Ovary (tissue), 9 donors: ENCODE results near the gene SIL1. TPM values are rescaled to one million over a fixed set of nuclear protein-coding genes. Genes with fewer than 3 reads are reported as not detected.
"Not testable (repeated sequence)": the region's sequence is repeated elsewhere in the genome, so short reads cannot be mapped to it uniquely, and the experiment has no call there.

ENCODE experiments used
- DNase-seq, 5 donors: peaks; one replicate each; pipeline ENCODE4 v3.0.0-alpha.2; 2019 to 2020
- H3K27ac ChIP-seq, 2 donors: fragments of 200-600 bp; one replicate each; pipeline versions ENCODE4 v1.5.1 to v1.8.0; 2019 to 2022
- H3K27me3 ChIP-seq: fragments of 200-600 bp; one replicate; pipeline ENCODE4 v1.8.0; 2022
- H3K36me3 ChIP-seq: fragments of 200-600 bp; sonication (generic); one replicate; pipeline ENCODE4 v1.5.1; 2019
- H3K4me1 ChIP-seq: one replicate; pipeline ENCODE4 v1.8.1; 2013; ENCODE audit warnings: mild to moderate bottlenecking, moderate library complexity; ENCODE audit not compliant: insufficient read depth
- H3K4me3 ChIP-seq: fragments of 200-600 bp; sonication (generic); one replicate; pipeline ENCODE4 v1.5.1; 2017
- H3K9me3 ChIP-seq, 2 donors: fragments of 200-600 bp in 1 of 2; sonication (generic) in 1 of 2; one replicate each; pipeline versions ENCODE4 v1.5.1 to v1.8.1; 2013 to 2019; ENCODE audit warnings: mild to moderate bottlenecking in 1 of 2, moderate library complexity in 1 of 2
- EP300 ChIP-seq: sonication (generic); formaldehyde crosslinking; IDR thresholded peaks from one replicate; pipeline ENCODE4 v1.6.1; 2017; ENCODE audit warnings: antibody characterized with exemption
- POLR2A ChIP-seq: fragments of 450-650 bp; IDR thresholded peaks from one replicate; pipeline ENCODE4 v1.6.1; 2017; ENCODE audit warnings: antibody characterized with exemption, mild to moderate bottlenecking, moderate library complexity
- WGBS, 3 donors: extraction: QIAGEN DNeasy Blood & Tissue Kit in 1 of 3; methylation state at CpG; one replicate each; pipeline versions ENCODE4 v1.1.5 to v1.1.7; 2013 to 2017; 5-methylcytosine and 5-hydroxymethylcytosine counted together
- intact Hi-C, 4 donors: fragments of 100-400 bp; cut with DNase I; formaldehyde crosslinking; loops; one replicate each; pipeline versions ENCODE4 v1.11.0 to v1.15.1; 2022 to 2023
- polyA plus RNA-seq, 2 donors: library from polyadenylated mRNA; stranded (reverse); fragments of 200-250 nt in 1 of 2; fragments of 350-450 nt in 1 of 2; fragmentation: Illumina TruSeq in 1 of 2; extraction: RNeasy Lipid Tissue Mini Kit (QIAGEN cat#74804) in 1 of 2; gene quantifications; one replicate each; pipeline ENCODE4 v1.2.3, GENCODE V29; 2013 to 2014
- total RNA-seq, 7 donors: library from RNA; depleted of rRNA in 2 of 7; stranded (reverse); fragments of >200 nt in 2 of 7; fragmentation: NEBNext Ultra II Directional in 3 of 7; extraction: Animal tissue kit (Norgen Biotek cat#: 25700) in 3 of 7; gene quantifications; one replicate each; pipeline versions ENCODE4 v1.1.0 to v1.2.4, GENCODE V29; 2016 to 2023
- TF ChIP-seq, protein P1 (sequence below), 3 donors: fragments of 450-650 bp in 2 of 3; fragments of 200-600 bp in 1 of 3; IDR thresholded peaks; one replicate each; pipeline versions ENCODE4 v1.5.1 to v1.8.0; 2016 to 2022; ENCODE audit warnings: antibody characterized with exemption in 3 of 3, mild to moderate bottlenecking in 1 of 3
- donor health status: DM: no; HTN: no; CAD: no; lungs with moderate emphysema.
- donor health status: DM: no; HTN: no; CAD: no.
- donor health status: Bipolar disorder and iron deficiency.
- donor health status: DM: yes; HTN: yes; CAD: no.
- donor health status: DM: no; HTN: no; CAD: no.
- donor health status: DM: yes; HTN: yes; CAD: no.

The SIL1 gene
- total and polyA plus RNA-seq, 9 donors, result 15.7 to 93.0 (median 34.9) TPM

DNA sequence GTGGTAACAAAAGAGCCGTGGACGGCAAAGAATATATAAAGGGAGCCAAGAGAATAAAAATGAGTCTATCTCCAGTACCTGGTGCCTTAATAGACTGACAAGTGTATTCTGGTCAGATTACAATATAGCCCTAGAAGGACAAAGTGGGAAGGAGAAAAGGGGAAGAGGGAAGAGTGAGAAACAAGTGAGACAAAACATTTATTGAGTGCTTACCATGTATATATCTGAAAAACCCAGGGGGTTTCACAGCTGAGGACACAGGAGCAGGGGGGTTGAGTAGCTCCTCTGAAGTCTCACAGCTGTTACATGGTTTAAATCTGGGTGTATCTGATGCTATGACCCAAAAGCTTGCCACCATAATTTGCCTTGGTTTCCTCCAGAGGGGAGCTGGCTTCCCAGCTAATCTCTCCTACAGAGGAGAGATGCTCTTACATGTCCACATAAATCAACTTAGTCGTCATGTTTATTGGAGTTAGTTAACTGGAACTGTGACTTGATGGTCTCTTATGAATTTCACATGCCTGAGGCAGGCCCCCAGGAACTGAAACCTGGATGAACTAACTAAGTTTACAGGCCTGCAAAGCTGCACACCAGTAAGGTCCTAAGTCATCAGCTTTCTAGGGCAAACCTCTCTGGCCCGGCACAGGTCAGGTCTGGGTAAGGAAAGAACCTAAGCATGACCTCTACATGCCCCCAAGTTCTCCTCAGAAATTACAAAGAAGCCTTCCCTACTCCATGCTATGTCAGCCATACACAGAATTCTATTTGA is 15.5 kb downstream of the SIL1 start:
- Histone ChIP-seq H3K9me3 (no peaks in the 10 kb centered on the region), H3K36me3 (no peaks in the 10 kb centered on the region), H3K4me1 (peaks cover 36% of the 10 kb centered on the region), H3K27ac (peak overlapping the region in 1 of 2 donors; percentile 9), H3K27me3 (no peaks in the 10 kb centered on the region), H3K4me3 (no peak overlapping the region)
- WGBS, 3 donors, result 93 to 95% (median 94%) methylated on average over 4 of the region's 4 CpGs
- DNase-seq, result no peak
- intact Hi-C loops, result no loop called here
- TF ChIP-seq EP300, result no peak
- TF ChIP-seq POLR2A, result no peak
- TF ChIP-seq, protein P1, sequence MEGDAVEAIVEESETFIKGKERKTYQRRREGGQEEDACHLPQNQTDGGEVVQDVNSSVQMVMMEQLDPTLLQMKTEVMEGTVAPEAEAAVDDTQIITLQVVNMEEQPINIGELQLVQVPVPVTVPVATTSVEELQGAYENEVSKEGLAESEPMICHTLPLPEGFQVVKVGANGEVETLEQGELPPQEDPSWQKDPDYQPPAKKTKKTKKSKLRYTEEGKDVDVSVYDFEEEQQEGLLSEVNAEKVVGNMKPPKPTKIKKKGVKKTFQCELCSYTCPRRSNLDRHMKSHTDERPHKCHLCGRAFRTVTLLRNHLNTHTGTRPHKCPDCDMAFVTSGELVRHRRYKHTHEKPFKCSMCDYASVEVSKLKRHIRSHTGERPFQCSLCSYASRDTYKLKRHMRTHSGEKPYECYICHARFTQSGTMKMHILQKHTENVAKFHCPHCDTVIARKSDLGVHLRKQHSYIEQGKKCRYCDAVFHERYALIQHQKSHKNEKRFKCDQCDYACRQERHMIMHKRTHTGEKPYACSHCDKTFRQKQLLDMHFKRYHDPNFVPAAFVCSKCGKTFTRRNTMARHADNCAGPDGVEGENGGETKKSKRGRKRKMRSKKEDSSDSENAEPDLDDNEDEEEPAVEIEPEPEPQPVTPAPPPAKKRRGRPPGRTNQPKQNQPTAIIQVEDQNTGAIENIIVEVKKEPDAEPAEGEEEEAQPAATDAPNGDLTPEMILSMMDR (IDR thresholded peaks at IDR 0.05), result no peak

DNA sequence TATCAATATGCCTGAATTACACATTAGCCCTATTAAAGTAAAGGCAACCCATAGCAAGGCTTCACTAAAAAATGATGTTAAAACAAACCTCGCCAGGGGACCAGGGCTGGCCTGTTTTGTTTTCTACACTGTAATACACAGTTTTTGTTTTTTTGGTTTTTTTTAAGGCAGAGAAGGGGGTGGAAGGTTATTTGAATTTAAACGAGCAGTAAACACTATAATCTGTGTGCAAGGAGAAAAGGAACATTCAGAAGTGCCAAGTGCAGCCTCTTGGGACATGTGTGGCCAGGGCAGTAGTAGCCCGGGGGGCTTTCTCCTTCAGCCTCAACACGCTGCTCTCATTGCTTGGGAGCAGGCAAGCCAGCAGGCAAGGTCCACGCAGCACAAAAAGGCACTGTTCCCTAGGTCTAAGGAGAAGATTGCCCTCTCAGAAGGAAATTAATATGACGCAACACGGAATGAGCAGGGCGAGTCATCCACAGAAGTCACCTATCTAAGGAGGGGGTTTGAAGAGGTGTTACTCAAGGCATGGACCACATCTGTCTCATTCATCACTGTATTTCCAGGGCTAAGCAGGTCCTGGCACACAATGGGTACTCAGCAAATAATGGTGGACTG is 16.2 kb downstream of the SIL1 start:
- WGBS, 3 donors, result 59 to 62% (median 61%) methylated on average over 8 of the region's 8 CpGs
- Histone ChIP-seq H3K36me3 (no peaks in the 10 kb centered on the region), H3K4me1 (peaks cover 37% of the 10 kb centered on the region), H3K9me3 (no peaks in the 10 kb centered on the region), H3K4me3 (no peak overlapping the region), H3K27me3 (no peaks in the 10 kb centered on the region), H3K27ac (peak overlapping the region in 1 of 2 donors; percentile 9)
- TF ChIP-seq, protein P1 (IDR thresholded peaks at IDR 0.05), result no peak
- intact Hi-C loops, result no loop called here
- peak in 1 of 5 donors; percentile 28 for DNase-seq

DNA sequence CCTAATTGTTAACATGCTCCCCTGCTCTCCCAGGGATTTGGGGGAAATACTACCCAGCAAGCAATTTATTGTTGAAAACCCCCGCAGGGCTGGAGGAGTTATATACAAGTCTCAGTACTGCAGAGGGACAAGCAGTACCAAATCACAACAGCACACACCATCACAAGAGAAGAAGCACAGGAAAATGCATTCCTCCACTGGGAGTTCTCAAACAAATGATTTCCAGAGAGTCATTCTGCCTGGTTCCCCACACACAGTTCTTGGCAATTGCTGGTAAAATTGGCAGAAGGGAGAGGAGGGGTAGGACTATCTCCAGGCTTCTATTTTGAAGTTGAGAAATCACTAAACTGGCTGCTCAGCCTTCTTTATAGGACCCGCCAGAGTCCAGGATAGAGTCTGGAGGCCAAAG is 16.8 kb downstream of the SIL1 start:
- Histone ChIP-seq H3K4me3 (no peak overlapping the region), H3K4me1 (peaks cover 34% of the 10 kb centered on the region), H3K27ac (no peak overlapping the region), H3K27me3 (no peaks in the 10 kb centered on the region), H3K9me3 (no peaks in the 10 kb centered on the region), H3K36me3 (no peaks in the 10 kb centered on the region)
- 25 to 42% (median 39%) methylated on average over 2 of the region's 2 CpGs for WGBS, 3 donors
- intact Hi-C loops, result no loop called here
- DNase-seq, result no peak
- TF ChIP-seq EP300, result no peak
- TF ChIP-seq POLR2A, result no peak
- TF ChIP-seq, protein P1 (IDR thresholded peaks at IDR 0.05), result no peak

DNA sequence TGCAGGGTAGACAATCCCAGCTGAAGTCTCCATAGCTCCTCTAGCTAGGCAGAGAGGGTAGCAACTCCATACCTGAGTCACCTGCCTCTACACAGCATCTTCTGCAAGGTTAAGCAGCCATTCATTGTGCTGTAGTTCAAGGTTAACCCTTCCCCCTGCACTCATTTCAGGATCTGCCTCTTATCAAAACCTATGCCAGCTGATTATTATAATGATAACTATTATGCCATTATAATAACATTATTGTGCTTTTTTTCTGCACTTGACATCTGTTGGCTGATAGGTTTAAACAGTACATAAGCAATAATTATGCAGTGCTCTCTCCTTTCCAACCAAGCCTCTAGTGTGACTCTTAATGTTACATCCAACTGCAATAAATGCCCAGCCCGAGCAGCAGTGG is 17.3 kb downstream of the SIL1 start:
- DNase-seq, result no peak
- TF ChIP-seq, protein P1 (IDR thresholded peaks at IDR 0.05), result no peak
- TF ChIP-seq EP300 (no peak), POLR2A (no peak)
- no peaks in the 10 kb centered on the region for H3K36me3 ChIP-seq
- H3K9me3 ChIP-seq, result no peaks in the 10 kb centered on the region
- intact Hi-C loops, result no loop called here
- no peak overlapping the region for H3K4me3 ChIP-seq
- WGBS, 3 donors, result 36 to 45% (median 36%) methylated on average over 1 of the region's 1 CpG
- H3K27me3 ChIP-seq, result no peaks in the 10 kb centered on the region
- H3K4me1 ChIP-seq, result peaks cover 32% of the 10 kb centered on the region
- no peak overlapping the region for H3K27ac ChIP-seq

DNA sequence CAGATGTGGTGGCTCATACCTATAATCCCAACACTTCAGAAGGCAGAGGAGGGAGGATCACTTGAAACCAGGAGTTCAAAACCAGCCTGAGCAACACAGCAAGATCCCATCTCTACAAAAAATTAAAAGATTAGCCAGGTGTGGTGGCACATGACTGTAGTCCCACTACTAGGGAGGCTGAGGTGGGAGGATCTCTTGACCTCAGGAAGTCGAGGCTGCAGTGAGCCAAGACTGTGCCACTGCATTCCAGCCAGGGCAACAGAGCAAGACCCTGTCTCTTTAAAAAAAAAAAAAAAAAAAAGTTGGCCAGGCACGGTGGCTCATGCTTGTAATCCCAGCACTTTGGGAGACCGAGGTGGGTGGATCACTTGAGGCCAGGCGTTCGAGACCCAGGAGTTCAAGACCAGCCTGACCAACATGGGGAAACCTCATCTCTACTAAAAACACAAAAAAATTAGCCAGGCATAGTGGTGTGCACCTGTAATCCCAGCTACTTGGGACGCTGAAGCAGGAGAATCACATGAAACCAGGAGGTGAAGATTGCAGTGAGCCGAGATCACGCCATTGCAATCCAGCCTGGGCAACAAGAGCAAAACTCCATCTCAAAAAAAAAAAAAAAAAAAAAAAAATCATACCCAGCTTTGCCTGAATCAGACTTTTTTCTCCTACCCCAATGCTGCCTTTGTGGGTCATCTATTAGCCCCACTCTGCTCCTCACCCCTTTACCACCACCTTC is 18.2 kb downstream of the SIL1 start:
- peaks cover 30% of the 10 kb centered on the region for H3K4me1 ChIP-seq
- H3K27ac ChIP-seq, result peak overlapping the region in 1 of 2 donors; percentile 70
- H3K27me3 ChIP-seq, DNase-seq, intact Hi-C loops, H3K36me3 ChIP-seq, H3K9me3 ChIP-seq, H3K4me3 ChIP-seq: not testable (repeated sequence)
- WGBS, 3 donors, result 47 to 49% (median 48%) methylated on average over 8 of the region's 8 CpGs
